A673 (cell line): Measurements from ENCODE around the gene GRIK2. TPM values are rescaled to one million over a fixed set of nuclear protein-coding genes. Genes with fewer than 3 reads are reported as not detected.

Experiments
- BruUV-seq: library from RNA; stranded (reverse); fragments of 400-500 nt; replicated peaks from 2 replicates; lab custom pipeline; 2021; lab: Mats Ljungman, UMichigan
- CTCF ChIA-PET: fragments of 300-600 bp; sonication (Branson Sonifier 250); formaldehyde crosslinking; loops from one replicate; lab custom pipeline; 2022; ENCODE audit warnings: antibody characterized with exemption; lab: Charles Lee
- POLR2A ChIA-PET: fragments of 300-600 bp; sonication (Branson Sonifier 250); formaldehyde crosslinking; loops from one replicate; lab custom pipeline; 2022; ENCODE audit warnings: antibody characterized with exemption; ENCODE audit not compliant: low non-redundant PET; lab: Charles Lee
- DNase-seq: peaks from one replicate; pipeline ENCODE4 v3.0.0-alpha.2; 2015; ENCODE audit warnings: low spot score
- H3K27ac ChIP-seq: fragments of 200-600 bp; sonication (generic); 2 replicates; pipeline ENCODE4 v1.5.1; 2016; ENCODE audit warnings: mixed run types, low read depth, mild to moderate bottlenecking, mixed read lengths, antibody characterized with exemption, low read length; ENCODE audit not compliant: poor library complexity, severe bottlenecking
- H3K27me3 ChIP-seq: fragments of 200-600 bp; sonication (generic); replicated peaks from 2 replicates; pipeline ENCODE4 v1.6.1; 2017; ENCODE audit warnings: mixed run types, low read depth, mild to moderate bottlenecking, mixed read lengths, antibody characterized with exemption, low read length; ENCODE audit not compliant: insufficient read depth, poor library complexity
- H3K36me3 ChIP-seq: fragments of 200-600 bp; sonication (generic); 2 replicates; pipeline ENCODE4 v1.6.1; 2016; ENCODE audit warnings: mixed run types, mild to moderate bottlenecking, mixed read lengths, antibody characterized with exemption, low read length; ENCODE audit not compliant: insufficient read depth, poor library complexity, severe bottlenecking
- H3K4me1 ChIP-seq: fragments of 200-600 bp; sonication (generic); 2 replicates; pipeline ENCODE4 v1.6.1; 2017; ENCODE audit warnings: mixed run types, mild to moderate bottlenecking, mixed read lengths, antibody characterized with exemption, low read length; ENCODE audit not compliant: insufficient read depth, poor library complexity, severe bottlenecking
- H3K4me3 ChIP-seq: fragments of 200-600 bp; sonication (generic); 2 replicates; pipeline ENCODE4 v1.5.1; 2016; ENCODE audit warnings: low read depth, mixed run types, mild to moderate bottlenecking, mixed read lengths, low read length; ENCODE audit not compliant: poor library complexity, severe bottlenecking
- H3K9me3 ChIP-seq: fragments of 200-600 bp; sonication (generic); 2 replicates; pipeline ENCODE4 v1.6.1; 2016; ENCODE audit warnings: mixed run types, low read depth, mild to moderate bottlenecking, mixed read lengths, antibody characterized with exemption, low read length; ENCODE audit not compliant: poor library complexity, severe bottlenecking
- EZH2 ChIP-seq: fragments of 200-600 bp; sonication (generic); IDR thresholded peaks from 2 replicates; pipeline ENCODE4 v1.6.1; 2017; ENCODE audit warnings: borderline replicate concordance, low read depth, mild to moderate bottlenecking, mixed read lengths, antibody characterized with exemption, low read length; ENCODE audit not compliant: poor library complexity, severe bottlenecking
- intact Hi-C: fragments of 100-400 bp; cut with micrococcal nuclease; formaldehyde crosslinking; loops from one replicate; pipeline ENCODE4 v1.10.0; 2022; ENCODE audit not compliant: unreplicated experiment
- total RNA-seq: library from RNA; stranded (reverse); gene quantifications from 2 replicates; pipeline ENCODE4 v1.2.3, GENCODE V29; 2021
- TF ChIP-seq, protein P1 (sequence below): fragments of 300-800, 200-600 bp; sonication (generic); conservative IDR thresholded peaks from 2 replicates; pipeline ENCODE4 v1.5.1; 2017; ENCODE audit warnings: low read depth, mild to moderate bottlenecking, antibody characterized with exemption, low read length, moderate library complexity, mixed read lengths

Gene GRIK2
- total RNA-seq, 1 experiment from 2014 or later: 62.1 TPM

DNA sequence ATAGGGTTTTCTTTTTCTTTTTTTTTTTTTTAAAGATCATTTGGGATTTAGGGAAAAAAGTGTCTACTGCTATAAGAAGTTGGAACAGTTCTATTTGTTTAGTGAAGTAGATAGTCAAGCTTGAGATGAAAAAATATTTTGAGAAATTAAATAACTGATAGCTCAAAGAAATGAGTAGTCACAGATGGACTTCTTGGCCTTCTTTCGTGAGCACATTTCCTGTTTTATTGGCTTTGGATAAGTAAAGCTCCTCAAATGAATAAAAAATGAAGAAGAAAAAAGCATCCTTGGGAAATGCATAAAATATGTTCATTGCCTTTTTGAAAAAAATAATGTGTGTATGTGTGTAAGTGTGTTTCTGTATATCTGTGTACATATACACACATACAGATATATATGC lies 515.9 kb downstream of the GRIK2 start:
- Histone ChIP-seq H3K27ac (peak overlapping the region; percentile 96), H3K27me3 (no peaks in the 10 kb centered on the region), H3K36me3 (no peaks in the 10 kb centered on the region), H3K9me3 (no peaks in the 10 kb centered on the region), H3K4me1 (peaks cover 86% of the 10 kb centered on the region), H3K4me3 (peak overlapping the region; percentile 47)
- DNase-seq: no peak
- intact Hi-C loops: no loop called here
- TF ChIP-seq EZH2: no peak
- TF ChIP-seq, protein P1, sequence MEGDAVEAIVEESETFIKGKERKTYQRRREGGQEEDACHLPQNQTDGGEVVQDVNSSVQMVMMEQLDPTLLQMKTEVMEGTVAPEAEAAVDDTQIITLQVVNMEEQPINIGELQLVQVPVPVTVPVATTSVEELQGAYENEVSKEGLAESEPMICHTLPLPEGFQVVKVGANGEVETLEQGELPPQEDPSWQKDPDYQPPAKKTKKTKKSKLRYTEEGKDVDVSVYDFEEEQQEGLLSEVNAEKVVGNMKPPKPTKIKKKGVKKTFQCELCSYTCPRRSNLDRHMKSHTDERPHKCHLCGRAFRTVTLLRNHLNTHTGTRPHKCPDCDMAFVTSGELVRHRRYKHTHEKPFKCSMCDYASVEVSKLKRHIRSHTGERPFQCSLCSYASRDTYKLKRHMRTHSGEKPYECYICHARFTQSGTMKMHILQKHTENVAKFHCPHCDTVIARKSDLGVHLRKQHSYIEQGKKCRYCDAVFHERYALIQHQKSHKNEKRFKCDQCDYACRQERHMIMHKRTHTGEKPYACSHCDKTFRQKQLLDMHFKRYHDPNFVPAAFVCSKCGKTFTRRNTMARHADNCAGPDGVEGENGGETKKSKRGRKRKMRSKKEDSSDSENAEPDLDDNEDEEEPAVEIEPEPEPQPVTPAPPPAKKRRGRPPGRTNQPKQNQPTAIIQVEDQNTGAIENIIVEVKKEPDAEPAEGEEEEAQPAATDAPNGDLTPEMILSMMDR: no peak
- ChIA-PET POLR2A (interaction anchor here (0.7 kb wide), 1 partner anchor 17 kb away, joined by 3 read pairs; no protein-coding TSS in a partner anchor), CTCF (no interaction called here)
- no TSS peak for BruUV-seq

DNA sequence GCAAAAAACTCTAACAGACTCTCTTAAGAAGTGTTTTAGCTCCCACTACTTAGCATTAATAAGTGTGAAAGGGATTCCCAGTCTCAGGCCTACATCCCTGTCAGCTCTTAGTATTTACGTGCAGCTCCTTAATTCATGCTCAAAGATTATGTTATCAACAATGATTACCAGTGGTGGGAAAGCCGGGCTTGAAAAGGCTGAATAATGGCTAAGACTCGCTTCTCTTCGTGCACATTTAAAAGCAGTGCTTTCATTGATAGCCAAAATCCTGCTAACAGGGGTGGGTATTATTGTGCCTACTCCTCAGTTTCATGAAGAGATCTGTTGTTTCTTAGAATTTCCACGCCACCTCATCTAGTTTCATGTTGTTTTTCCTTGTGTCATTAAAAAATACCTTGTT lies 518.8 kb downstream of the GRIK2 start:
- H3K27ac ChIP-seq: peak overlapping the region; percentile 96
- ChIA-PET POLR2A (interaction anchor here (0.7 to 0.8 kb wide), 2 partner anchors 9 to 13 kb away, joined by 3 to 4 read pairs; no protein-coding TSS in a partner anchor), CTCF (interaction anchor here (0.7 kb wide), 1 partner anchor 901 kb away, joined by 3 read pairs; no protein-coding TSS in a partner anchor)
- intact Hi-C loops: no loop called here
- peaks cover 88% of the 10 kb centered on the region for H3K4me1 ChIP-seq
- peak; percentile 80 for DNase-seq
- H3K36me3 ChIP-seq: no peaks in the 10 kb centered on the region
- no peak for TF ChIP-seq EZH2
- TF ChIP-seq, protein P1: no peak
- no peaks in the 10 kb centered on the region for H3K27me3 ChIP-seq
- no peaks in the 10 kb centered on the region for H3K9me3 ChIP-seq
- no TSS peak for BruUV-seq
- H3K4me3 ChIP-seq: peak overlapping the region; percentile 14

DNA sequence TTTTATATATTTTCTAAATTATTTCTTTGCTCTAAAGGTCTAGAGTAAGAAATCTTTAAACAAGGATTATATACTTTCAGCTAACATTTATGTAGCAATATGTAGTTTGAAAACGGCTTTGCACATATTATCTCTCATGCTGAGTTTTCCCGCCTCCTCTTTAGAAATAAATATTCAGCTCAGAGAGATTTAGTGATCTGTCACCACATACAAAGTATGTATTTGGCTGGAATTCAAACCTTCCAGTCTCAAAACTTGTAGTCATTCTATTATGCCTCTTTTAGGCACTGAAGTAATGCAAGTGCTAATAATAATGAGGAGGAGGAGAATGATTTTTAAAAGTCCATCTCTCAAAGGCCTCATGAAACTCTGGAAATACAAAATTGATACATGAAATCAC lies 525.0 kb downstream of the GRIK2 start:
- Histone ChIP-seq H3K9me3 (no peaks in the 10 kb centered on the region), H3K36me3 (no peaks in the 10 kb centered on the region), H3K27ac (peak overlapping the region; percentile 96), H3K4me1 (peaks cover 96% of the 10 kb centered on the region), H3K27me3 (no peaks in the 10 kb centered on the region), H3K4me3 (no peak overlapping the region)
- TF ChIP-seq, protein P1: no peak
- no peak for TF ChIP-seq EZH2
- ChIA-PET CTCF (no interaction called here), POLR2A (interaction anchor here (0.6 kb wide), 1 partner anchor 133 kb away, joined by 12 read pairs; no protein-coding TSS in a partner anchor)
- DNase-seq: peak; percentile 96
- intact Hi-C loops: no loop called here
- BruUV-seq: no TSS peak
